T1000 (cell line): ENCODE results near the gene ACP5.
"Not testable (repeated sequence)": the region's sequence is repeated elsewhere in the genome, so short reads cannot be mapped to it uniquely, and the experiment has no call there.

Source experiments
- DNase-seq: peaks from one replicate; lab custom pipeline; 2025; ENCODE audit warnings: mixed read lengths; lab: John Stamatoyannopoulos, UW

The ACP5 gene

GRCh38 chr19:11577451-11578257 lies at the start of gene ACP5:
TSS of gene ACP5 (minus strand) at chr19:11577645. CDS start at chr19:11577317, 328 bp downstream.
- no peak for DNase-seq

- no peak for DNase-seq
Measured at GRCh38 chr19:11626252-11626651, 48.8 kb upstream of the ACP5 start.

GRCh38 chr19:11624069-11624463 lies 46.6 kb upstream of the ACP5 start:
- no peak for DNase-seq

- not testable (repeated sequence) for DNase-seq
Measured at GRCh38 chr19:11622401-11622800, 45.0 kb upstream of the ACP5 start.

GRCh38 chr19:11620553-11620952 lies 43.1 kb upstream of the ACP5 start:
- DNase-seq: no peak

GRCh38 chr19:11617180-11618062 lies 40.0 kb upstream of the ACP5 start:
- DNase-seq: no peak

- no peak for DNase-seq
Measured at GRCh38 chr19:11612816-11613511, 35.5 kb upstream of the ACP5 start.

GRCh38 chr19:11611730-11612129 lies 34.3 kb upstream of the ACP5 start:
- no peak for DNase-seq

GRCh38 chr19:11606484-11606883 lies 29.0 kb upstream of the ACP5 start:
- no peak for DNase-seq

- DNase-seq: not testable (repeated sequence)
Measured at GRCh38 chr19:11599704-11600103, 22.3 kb upstream of the ACP5 start.

GRCh38 chr19:11598746-11599145 lies 21.3 kb upstream of the ACP5 start:
- no peak for DNase-seq

- no peak for DNase-seq
Measured at GRCh38 chr19:11598103-11598483, 20.6 kb upstream of the ACP5 start.

GRCh38 chr19:11597202-11598102 lies 20.0 kb upstream of the ACP5 start, which contains the start of gene ZNF627:
TSS of gene ZNF627 (plus strand) at chr19:11597483. CDS start at chr19:11597628, 145 bp downstream.
- peak; percentile 93 for DNase-seq

GRCh38 chr19:11596156-11596555 lies 18.7 kb upstream of the ACP5 start:
- no peak for DNase-seq

GRCh38 chr19:11594084-11594483 lies 16.6 kb upstream of the ACP5 start:
- DNase-seq: no peak

GRCh38 chr19:11587975-11588631 lies 10.7 kb upstream of the ACP5 start:
- DNase-seq: no peak

GRCh38 chr19:11587302-11587974 lies 10.0 kb upstream of the ACP5 start:
- peak; percentile 61 for DNase-seq

GRCh38 chr19:11586331-11586730 lies 8.9 kb upstream of the ACP5 start:
- DNase-seq: no peak

GRCh38 chr19:11581740-11582139 lies 4.3 kb upstream of the ACP5 start:
- no peak for DNase-seq

GRCh38 chr19:11580116-11580515 lies 2.7 kb upstream of the ACP5 start:
- no peak for DNase-seq
